ENCODE results near the gene ZNF853. TPM values are rescaled to one million over a fixed set of nuclear protein-coding genes. Genes with fewer than 3 reads are reported as not detected.

ZNF853 gene
- total and polyA plus RNA-seq, 10 of the 15 experiments (the other 5 are each of a cell fraction or from before 2014, with no cell fraction given) = 0.04 to 0.26 (median 0.05) TPM; not detected in 4

DNA sequence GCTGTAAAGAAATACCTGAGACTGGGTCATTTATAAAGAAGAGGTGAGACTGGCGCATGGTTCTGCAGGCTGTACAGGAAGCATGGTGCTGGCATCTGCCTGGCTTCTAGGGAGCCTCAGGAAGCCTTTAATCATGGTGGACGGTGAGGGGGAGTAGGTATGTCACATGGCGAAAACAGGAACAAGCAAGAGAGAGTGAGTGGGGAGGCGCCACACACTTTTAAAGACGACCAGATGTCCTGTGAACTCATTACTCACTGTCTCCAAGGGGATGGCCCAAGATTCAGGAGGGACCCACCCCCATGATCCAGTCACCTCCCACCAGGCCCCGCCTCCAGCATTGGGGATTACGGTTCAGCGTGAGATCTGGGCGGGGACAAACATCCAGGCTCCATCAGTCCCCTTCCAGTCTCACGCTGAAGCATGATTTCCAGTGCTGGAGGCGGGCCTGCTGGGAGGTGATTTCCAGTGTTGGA is 24.9 kb downstream of the ZNF853 start:
- peaks cover 9% of the 10 kb centered on the region; the same call in 1 of the 2 replicates for H3K4me1 ChIP-seq (ENCODE audit: control insufficient read depth, insufficient read depth, low read length)
- H3K79me2 ChIP-seq (ENCODE audit: control insufficient read depth, insufficient read depth, low read length) = peaks cover 22% of the 10 kb centered on the region
- no peak overlapping the region for H2AFZ ChIP-seq (ENCODE audit: control insufficient read depth, low read depth, low read length)
- intact Hi-C loops (cut with micrococcal nuclease; ENCODE audit: unreplicated experiment) (no loop called here), in situ Hi-C loops (cut with MboI) (no loop called here)
- RAD21 ChIA-PET (ENCODE audit: unreplicated experiment) = no interaction called here
- H3K9me3 ChIP-seq (replicated peaks; ENCODE audit: control insufficient read depth, insufficient read depth, low read length) = no peaks in the 10 kb centered on the region; the same call in 2 of the 3 replicates
- H3K9ac ChIP-seq (ENCODE audit: control insufficient read depth, insufficient read depth, low read length) = no peak overlapping the region
- H3K27me3 ChIP-seq (replicated peaks in 1 of 2; ENCODE audit: control insufficient read depth in 2 of 2, insufficient read depth in 2 of 2, low read length in 1 of 2) = no peaks in the 10 kb centered on the region
- POLR2A ChIA-PET = no interaction called here
- H3K27ac ChIP-seq (ENCODE audit: control insufficient read depth, insufficient read depth) = no peak overlapping the region
- no peaks in the 10 kb centered on the region; the same call in 1 of the 2 replicates for H4K20me1 ChIP-seq (ENCODE audit: control insufficient read depth, insufficient read depth)
- DNase-seq (ENCODE audit: low read depth, low spot score) (no peak), ATAC-seq (no peak), FAIRE-seq (no peak)
- no peak overlapping the region for H3K4me3 ChIP-seq
- SMC1A ChIA-PET (ENCODE audit: uncharacterized antibody, unreplicated experiment) = no interaction called here
- WGBS (ENCODE audit: insufficient coverage, insufficient replicate concordance, low lambda C conversion rate, missing lambda C conversion rate) = 84% methylated on average over 11 of the region's 11 CpGs
- no peak overlapping the region for H3K4me2 ChIP-seq (ENCODE audit: control insufficient read depth, insufficient read depth)
- BruUV-seq (replicated peaks) = no TSS peak
- TF ChIP-seq, protein P1, sequence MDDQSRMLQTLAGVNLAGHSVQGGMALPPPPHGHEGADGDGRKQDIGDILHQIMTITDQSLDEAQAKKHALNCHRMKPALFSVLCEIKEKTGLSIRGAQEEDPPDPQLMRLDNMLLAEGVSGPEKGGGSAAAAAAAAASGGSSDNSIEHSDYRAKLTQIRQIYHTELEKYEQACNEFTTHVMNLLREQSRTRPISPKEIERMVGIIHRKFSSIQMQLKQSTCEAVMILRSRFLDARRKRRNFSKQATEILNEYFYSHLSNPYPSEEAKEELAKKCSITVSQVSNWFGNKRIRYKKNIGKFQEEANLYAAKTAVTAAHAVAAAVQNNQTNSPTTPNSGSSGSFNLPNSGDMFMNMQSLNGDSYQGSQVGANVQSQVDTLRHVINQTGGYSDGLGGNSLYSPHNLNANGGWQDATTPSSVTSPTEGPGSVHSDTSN (IDR thresholded peaks at IDR 0.05; ENCODE audit: insufficient replicate concordance, low read depth, low read length) = peak; percentile 53
- TF ChIP-seq MEF2B (IDR thresholded peaks at IDR 0.05; ENCODE audit: partially characterized antibody, poor library complexity, severe bottlenecking) = no peak
- TF ChIP-seq, protein P2, sequence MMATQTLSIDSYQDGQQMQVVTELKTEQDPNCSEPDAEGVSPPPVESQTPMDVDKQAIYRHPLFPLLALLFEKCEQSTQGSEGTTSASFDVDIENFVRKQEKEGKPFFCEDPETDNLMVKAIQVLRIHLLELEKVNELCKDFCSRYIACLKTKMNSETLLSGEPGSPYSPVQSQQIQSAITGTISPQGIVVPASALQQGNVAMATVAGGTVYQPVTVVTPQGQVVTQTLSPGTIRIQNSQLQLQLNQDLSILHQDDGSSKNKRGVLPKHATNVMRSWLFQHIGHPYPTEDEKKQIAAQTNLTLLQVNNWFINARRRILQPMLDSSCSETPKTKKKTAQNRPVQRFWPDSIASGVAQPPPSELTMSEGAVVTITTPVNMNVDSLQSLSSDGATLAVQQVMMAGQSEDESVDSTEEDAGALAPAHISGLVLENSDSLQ (IDR thresholded peaks at IDR 0.05) = peak; percentile 74
- peaks cover 5 to 25% of the 10 kb centered on the region in 2 experiments; a peak in 3 of 4 replicates for H3K36me3 ChIP-seq (ENCODE audit: control insufficient read depth in 2 of 2, insufficient read depth in 2 of 2, low read length in 1 of 2)
- CTCF ChIA-PET = no interaction called here
